NCI-H1105 (cell line): ENCODE data around the gene LRRC37A.
"Not testable (repeated sequence)": the region's sequence is repeated elsewhere in the genome, so short reads cannot be mapped to it uniquely, and the experiment has no call there.

ENCODE experiments used
- DNase-seq: peaks from one replicate; lab custom pipeline; 2025; lab: John Stamatoyannopoulos, UW

LRRC37A gene

DNA sequence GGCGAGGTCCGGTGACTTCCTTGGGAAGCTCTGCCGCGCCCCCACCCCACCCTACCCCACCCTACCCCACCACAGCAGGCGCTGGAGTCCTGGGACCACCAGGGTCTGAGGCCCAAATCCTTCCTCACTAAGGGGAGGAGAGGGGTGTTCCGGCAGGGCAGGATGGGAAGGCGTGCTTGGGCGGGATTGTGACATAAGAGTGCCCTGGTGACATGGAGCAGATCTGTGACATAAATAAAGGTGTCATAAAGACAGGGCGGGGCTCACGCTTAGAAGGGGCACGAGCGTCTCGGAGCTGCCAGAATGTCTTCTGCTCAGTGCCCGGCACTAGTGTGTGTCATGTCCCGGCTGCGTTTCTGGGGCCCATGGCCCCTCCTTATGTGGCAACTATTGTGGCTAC lies at the start of gene LRRC37A:
LRRC37A (plus strand) TSS at position 301 of the 400 bp plus-strand sequence; CDS start at position 304, 3 bp downstream.
- not testable (repeated sequence) for DNase-seq

DNA sequence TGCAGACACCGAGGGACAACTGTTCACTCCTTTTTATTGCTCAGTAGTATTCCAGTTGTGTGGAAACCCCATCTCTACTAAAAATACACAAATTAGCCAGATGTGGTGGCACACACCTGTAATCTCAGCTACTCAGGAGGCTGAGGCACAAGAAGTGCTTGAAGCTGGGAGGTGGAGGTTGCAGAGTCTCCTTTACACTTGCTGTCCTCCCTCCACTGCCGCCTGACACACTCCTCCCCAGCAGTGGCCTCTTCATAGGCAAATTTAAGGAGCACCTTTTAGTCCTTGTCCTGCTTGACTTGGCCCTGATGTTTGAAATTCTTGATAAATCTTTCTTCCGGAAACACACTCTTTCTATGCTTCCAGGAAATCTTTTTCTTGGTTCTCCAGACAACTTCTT lies 45.8 kb upstream of the LRRC37A start:
- not testable (repeated sequence) for DNase-seq

DNA sequence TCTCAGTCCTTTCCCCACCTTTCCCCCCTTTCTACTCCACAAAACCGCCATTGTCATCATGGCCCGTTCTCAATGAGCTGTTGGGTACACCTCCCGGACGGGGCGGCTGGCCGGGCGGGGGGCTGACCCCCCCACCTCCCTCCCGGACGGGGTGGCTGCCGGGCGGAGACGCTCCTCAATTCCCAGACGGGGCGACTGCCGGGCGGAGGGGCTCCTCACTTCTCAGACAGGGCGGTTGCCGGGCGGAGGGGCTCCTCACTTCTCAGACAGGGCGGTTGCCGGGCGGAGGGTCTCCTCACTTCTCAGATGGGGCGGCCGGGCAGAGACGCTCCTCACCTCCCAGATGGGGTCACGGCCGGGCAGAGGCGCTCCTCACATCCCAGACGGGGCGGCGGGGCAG lies 42.1 kb upstream of the LRRC37A start:
- not testable (repeated sequence) for DNase-seq

DNA sequence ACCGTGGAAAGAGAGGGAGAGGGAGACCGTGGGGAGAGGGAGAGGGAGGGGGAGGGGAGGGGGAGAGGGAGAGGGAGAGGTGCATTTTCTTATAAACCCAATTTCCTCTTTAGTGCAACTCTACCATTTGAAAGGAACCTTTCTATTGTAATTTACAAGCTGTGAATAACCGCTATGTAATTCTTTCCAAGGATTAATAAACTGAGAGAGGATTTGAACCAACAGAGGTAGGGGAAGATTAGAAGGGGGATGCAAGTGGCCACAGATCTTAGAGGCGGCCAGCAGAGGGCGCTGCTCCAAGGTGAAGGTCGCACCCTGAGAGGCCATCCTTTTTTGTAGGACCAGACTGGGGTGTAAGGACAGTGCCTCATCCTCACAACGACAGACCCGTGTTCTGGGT lies 41.2 kb upstream of the LRRC37A start:
- peak; percentile 75 for DNase-seq

DNA sequence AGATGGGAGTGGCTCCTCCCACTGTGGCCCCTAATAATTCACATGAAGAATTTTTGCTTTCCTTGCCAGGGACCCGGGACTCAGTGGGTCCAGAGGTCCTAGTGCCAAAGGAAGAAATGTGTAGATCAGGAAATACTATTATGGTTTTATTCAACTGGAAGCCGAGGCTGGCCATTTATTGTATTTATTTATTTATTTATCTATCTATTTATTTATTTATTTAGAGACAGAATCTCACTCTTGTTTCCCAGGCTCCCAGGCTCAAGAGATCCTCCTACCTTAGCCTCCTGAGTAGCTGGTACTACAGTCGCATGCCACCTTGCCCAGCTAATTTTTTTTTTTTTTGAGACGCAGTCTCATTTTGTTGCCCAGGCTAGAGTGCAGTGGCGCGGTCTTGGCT lies 40.7 kb upstream of the LRRC37A start:
- DNase-seq: not testable (repeated sequence)

DNA sequence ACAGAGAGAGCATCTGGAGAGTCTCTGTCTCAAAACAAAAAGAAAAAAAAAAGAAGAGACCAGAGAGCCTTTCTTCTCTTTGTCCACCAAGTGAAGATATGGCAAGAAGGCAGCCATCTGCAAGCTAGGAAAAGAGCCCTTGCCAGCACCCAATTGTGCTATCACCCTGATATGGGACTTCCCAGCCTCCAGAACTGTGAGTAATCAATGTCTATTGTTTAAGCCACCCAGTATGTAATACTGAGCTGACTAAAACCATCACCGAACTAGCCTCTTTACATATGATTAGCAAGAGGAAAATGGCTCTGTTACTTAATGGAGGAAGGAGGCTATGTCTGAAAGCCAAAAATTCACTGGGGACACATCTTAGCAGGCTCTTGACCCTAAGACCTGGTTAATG lies 38.6 kb upstream of the LRRC37A start:
- not testable (repeated sequence) for DNase-seq

DNA sequence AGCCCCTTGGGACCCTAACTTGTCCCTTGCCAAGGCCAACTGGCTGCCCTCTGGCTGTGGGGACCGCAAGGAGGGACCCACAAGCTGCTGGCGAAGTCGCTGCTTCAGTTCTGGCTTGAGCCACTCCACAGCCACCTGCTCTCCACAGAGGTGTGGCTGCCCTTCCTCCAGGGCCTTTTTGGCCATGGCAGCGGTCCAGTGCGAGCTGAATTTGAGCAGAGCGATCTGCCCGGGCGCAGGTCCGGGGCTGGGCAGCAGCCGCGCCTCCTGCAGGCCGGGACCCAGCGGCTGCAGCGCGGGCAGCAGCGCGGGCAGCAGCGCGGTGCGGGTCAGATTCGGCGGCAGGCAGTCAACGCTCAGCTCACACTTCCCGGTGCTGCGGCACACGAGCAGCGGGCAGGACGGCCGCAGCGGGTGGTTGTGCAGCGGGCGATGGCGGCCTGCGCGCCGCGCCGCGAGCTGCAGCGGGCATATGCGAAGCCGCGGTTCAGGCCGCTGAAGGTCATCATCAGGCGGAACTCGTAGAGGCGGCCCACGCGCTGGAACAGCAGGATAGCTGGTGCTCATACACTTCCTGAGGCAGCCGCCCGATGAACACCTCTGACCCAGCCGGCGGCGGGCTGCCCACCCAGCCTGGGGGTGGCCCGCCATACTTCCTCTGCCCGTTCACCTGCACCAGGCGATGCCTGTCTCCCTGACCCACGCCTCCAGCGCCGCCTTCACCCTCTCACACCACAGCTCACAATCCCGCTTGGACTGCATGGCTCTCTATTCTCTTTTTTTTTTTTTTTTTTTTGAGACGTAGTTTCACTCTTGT lies 34.9 kb upstream of the LRRC37A start:
- DNase-seq: not testable (repeated sequence)

DNA sequence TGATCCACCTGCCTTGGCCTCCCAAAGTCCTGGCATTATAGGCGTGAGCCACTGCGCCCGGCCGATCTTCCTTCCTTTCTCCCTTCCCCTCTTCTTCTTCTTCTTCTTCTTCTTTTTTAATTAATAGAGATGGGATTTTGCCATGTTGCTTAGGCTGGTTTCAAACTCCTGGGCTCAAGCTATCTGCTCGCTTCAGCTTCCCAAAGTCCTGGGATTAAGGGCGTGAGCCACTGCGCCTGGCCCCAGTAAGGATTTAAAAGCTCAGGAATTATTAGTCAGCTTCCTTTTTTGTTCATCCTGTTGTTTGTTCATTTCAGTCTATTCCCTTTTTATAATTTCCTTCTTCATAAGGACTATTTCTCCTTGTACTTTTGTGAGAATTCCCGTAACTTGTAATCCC lies 32.7 kb upstream of the LRRC37A start:
- DNase-seq: no peak

DNA sequence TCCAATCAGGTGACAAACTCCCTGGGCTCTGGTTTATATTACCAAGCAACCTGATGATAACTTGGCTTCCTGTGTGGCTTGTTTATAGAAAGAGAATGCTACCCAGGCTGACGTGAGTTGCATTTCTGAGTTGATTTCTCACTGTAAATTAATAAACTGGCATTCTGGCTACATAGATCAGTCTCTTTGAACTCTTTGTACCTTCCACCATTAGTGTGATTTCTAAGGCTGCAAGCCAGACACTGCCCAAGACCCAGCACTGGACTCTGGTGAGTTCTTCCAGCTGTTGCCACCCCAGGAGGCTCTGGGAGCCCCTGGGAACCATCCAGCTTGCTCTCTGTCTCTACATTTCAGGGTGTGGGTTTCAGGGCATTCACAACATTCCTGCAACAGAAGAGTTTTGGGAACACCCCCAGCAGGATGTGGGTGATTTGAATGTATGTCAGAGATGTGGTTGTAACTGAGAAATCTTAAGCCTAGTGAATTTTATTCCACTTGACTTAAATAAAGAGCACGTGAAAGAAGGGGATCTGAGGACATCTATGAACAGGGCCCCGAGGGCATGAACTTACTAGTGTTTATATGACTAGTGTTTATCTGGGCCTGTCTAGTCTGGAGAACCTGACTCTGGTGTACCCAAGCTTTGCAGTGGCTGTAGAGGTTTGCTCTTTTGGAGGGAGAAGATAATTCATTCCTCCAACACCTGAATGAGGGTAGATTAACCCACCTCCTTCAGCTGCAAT lies 30.3 kb upstream of the LRRC37A start:
- no peak for DNase-seq

DNA sequence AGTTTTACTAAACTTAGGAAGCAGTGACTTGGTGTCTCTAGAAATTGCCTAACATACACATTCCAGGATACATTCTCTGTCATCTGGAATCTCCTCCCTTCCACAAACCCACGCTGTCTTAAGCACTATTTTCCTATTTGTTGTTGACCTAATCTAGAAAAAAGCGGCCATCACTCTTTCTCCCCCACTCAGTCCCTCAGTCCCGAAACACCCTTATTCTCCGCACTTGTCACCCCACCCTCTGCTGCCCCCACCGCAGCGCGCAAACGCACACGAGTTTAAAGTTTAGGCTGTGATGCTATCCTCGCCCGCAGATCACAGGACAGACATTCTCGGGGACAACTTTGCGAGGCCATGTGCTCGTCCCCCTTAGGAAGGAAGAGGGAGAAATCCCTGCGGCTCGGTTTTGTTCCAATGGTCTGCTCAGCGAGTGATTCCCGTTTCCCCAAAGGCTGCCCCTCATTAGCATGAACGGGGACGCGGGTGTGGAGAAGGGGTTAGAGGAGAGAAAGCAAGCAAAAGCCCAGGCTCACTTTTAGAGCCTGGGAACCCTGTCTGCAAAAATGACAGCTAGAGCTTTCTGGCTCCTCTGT lies 28.8 kb upstream of the LRRC37A start:
- DNase-seq: not testable (repeated sequence)

DNA sequence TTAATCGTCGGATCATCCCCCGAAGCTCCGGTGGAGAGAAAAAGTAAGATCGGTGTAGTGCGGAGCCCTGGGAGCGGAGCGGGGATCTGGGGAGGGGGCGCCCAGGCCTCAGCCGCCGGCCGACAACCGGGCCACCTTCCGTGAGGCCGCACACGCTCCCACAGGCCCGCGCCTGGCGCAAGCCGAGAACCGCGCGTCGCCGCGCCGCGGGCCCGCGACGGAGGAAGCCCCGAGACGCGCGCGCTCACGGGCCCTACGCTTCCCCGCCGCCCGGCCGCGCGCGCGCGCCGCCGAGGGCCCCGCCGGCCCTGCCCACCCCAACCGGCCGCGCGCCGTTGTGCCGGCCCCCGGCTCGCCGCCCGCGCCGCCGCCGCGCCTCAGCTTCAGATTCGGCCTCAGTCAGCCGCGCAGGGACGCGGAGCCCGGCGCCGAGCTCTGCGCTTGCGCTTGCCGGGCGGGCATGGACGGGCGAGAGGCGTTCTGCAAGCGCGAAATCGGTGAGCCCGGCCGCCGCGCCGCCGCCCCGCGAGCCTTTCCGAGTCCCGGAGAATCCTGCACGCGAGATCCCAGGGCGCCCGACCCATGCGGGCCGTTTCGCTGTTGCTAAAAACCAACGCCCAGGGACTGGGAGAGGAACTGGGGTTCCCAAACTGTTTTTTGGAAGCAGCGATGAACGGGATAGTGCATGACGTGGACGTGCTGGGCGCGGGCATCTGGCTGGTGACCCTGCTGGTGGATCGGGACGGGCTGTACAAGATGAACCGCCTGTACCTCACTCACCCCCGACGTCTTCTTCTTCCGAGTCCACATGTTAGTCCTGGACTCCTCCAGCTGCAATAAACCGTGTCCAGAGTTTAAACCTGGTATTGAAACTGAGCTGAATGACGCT lies 28.0 kb upstream of the LRRC37A start:
- DNase-seq: peak; percentile 81

DNA sequence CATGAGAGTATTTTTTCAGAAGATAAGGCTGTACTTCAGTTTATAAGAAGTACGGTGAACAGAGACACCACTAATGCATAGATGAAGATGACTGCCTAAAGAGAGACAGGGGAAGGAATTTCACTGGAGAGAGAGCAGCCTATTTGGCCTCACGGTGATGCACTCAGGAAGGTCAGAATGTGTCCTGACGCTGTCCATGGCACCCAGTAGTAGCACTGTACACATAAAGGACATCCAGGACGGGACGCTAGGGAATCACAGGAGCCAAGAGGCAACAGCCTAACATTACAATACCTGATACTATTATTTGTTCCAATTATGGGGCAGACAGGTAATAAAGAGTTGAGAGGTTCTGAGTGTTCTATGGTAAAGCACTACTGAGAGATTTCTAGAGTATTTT lies 24.9 kb upstream of the LRRC37A start:
- no peak for DNase-seq

DNA sequence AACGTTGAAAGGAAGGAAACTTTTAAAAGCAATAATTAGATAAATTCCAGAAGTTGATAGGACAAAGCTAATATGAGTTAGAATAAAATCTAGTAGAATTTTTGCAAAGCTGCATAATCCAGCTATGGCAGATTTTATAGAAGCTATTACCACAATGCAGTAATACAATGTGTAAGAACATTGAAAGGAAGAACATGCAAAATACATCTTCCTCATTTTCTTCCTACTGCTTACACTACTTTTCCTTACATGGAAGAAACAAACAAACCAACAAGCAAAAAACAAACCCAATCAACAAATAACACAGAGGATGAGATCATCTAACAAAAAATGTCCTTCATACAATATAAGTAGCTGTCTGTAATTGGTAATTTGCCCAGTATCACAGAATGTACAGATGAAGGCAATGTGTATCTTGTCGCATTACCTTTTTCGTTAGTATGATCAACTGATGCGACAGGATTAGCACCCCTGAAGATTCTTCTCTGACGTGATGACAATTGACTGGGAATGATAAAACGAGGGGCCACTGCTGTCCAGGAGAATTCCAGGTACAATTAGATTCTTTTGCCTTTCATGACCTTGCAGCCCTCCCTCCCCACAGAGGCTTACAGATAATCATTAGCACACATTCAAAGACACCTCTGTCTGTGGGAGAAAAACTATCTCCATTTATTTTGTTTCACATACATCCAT lies 21.2 kb upstream of the LRRC37A start:
- no peak for DNase-seq

DNA sequence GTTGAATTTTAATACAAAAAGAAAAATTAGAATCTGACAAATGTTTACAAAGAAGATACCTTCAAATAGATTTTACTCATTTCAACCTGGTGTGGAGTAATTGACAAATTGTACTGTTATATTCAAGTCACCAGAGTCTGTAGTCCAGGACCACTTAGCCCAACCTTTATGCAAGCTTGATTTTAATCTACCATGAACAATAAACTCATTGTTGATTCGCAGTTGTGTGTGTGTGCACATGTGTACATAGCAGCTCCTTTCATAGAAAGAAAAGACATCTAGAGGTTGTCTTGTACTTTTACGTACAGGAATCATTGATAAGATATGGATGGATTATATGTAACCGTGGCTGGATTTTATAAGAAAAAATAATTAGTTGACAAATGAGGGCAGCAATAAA lies 20.7 kb upstream of the LRRC37A start:
- DNase-seq: no peak

DNA sequence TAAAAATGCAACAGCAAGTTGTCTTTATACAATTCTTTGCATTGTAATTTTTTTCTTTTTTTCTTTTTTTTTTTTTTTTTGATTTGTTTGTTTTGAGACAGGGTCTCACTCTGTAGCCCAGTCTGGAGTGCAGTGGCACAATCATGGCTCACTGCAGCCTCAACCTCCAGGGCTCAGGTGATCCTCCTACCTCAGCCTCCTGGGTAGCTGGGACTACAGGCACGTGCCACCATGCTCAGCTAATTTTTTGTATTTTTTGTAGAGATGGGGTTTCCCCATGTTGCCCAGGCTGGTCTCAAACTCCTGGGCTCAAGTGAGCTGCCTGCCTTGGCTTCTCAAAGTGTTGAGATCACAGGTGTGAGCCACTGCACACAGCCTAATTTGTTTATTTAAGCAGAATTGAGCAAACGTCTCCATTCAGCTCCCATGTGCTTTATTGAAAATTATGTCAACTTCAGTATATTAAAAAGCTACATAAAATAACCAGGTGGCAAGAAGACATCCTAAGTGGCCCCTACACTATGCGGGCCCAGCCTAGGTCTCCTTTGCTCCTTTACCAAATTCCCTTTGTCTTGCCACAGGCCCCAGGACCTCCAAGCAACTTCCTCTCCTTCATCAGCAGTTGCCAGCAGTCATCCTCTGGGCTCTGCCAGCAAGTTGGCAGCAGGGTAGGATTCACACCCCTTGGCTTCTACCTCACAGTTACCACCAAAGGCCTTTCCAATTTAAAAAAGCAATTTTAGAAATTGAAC lies 18.0 kb upstream of the LRRC37A start:
- peak; percentile 37 for DNase-seq

DNA sequence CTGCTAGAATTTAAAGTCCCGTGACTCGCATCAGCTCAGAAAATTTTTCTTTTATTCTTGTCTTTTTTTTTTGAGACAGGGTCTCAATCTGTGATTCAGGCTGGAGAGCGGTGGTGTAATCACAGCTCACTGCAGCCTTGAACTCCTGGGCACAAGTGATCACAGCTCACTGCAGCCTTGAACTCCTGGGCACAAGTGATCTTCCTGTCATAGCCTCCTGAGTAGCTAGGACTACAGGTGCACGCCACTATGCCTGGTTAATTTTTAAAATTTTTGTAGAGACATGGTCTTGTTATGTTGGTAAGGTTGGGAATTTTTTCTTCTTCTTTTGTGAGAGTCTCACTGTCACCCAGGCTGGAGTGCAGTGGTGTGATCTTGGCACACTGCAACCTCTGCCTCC lies 13.6 kb upstream of the LRRC37A start:
- not testable (repeated sequence) for DNase-seq

DNA sequence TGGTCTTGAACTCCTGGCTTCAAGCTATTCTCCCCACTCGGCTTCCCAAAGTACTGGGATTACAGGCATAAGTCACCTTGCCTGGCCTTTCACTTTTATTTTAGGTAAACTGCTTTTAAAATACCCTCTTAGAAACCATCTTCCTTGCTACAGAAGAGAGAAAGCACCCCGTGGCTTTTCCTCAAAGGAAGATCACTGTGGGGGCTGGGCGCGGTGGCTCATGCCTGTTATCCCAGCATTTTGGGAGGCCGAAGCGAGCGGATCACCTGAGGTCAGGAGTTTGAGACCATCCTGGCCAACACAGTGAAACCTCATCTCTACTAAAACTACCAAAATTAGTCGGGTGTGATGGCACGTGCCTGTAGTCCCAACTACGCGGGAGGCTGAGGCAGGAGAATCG lies 12.3 kb upstream of the LRRC37A start:
- not testable (repeated sequence) for DNase-seq

DNA sequence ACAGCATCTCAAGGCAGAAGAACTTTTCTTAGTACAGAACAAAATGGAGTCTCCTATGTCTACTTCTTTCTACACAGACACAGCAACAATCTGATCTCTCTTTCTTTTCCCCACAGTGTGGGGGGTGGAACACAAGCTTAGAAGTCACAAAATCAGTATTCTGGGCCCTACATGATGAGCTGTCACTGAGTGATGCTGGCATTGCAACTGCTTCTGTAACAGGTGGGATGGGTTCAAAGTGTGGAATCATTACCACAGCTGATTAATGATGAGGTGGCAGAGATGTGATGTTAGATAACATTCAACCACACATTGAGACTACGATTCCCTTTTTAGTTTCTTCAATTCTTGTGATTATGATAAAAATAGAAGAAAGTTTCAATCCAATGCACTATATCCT lies 10.5 kb upstream of the LRRC37A start:
- DNase-seq: not testable (repeated sequence)

DNA sequence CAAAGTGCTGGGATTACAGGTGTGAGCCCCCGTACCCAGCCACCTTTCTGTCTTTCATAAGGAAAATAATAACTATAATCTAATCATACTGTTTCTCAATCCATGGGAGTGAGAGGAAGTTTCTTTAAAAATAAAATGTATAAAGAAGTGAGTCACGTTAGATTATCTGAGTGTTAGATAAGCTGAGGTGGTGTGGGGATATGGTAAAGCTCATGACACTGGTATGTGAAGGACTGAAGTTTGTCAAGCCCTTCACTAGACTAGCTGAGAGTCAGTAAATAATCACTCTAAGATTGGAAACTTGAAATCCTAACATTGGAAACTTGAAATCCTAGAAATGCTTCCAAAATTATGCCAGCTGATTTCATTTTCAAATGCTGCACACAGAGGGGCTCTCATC lies 9.4 kb upstream of the LRRC37A start:
- not testable (repeated sequence) for DNase-seq

DNA sequence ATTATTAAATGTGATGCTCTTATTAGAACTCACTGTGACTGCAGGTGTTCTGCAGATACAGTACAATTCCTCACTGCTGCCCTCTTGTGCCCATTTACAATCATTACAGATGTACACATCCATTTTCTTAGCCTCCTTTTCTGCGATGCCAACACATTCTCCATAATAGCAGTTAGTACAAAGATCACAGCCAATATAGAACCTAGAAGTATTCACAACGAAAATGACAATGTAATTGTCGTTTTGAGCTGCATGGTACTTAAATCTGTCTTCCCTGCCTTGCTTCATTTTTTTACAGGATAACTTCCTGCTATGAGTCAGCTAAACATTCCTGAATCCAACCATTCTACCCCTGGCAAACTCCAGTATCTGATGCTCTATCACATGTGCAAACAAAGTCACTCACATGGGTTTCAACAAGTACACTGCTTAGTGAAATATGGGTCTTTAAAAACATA lies 8.1 kb upstream of the LRRC37A start:
- peak; percentile 84 for DNase-seq
